Nephron (organoid): ENCODE results near the gene SCMH1.
"Not testable (repeated sequence)": the region's sequence is repeated elsewhere in the genome, so short reads cannot be mapped to it uniquely, and the experiment has no call there.

Experiments used
- H3K27ac Mint-ChIP-seq, 3 experiments: 2 replicates each; pipeline ENCODE4 v1.8.0; 2020; ENCODE audit warnings: mixed read lengths in 3 of 3, mild to moderate bottlenecking in 2 of 3, moderate library complexity in 1 of 3
- H3K27me3 Mint-ChIP-seq: 2 replicates; pipeline ENCODE4 v1.8.0; 2021; ENCODE audit warnings: low read depth, mild to moderate bottlenecking, moderate library complexity, mixed read lengths
- H3K36me3 Mint-ChIP-seq: 2 replicates; pipeline ENCODE4 v1.8.0; 2020; ENCODE audit warnings: low read depth, mixed read lengths
- H3K4me1 Mint-ChIP-seq: 2 replicates; pipeline ENCODE4 v1.8.0; 2020; ENCODE audit warnings: mixed read lengths
- H3K4me3 Mint-ChIP-seq, 3 experiments: 2 replicates each; pipeline ENCODE4 v1.8.0; 2020; ENCODE audit warnings: mild to moderate bottlenecking in 3 of 3, mixed read lengths in 3 of 3, moderate library complexity in 2 of 3
- H3K9me3 Mint-ChIP-seq: 2 replicates; pipeline ENCODE4 v1.8.0; 2020; ENCODE audit warnings: mixed read lengths
- CTCF ChIP-seq, 3 experiments: fragments of 200-600 bp; sonication (generic); IDR thresholded peaks; one replicate each; pipeline ENCODE4 v1.5.0; 2021; ENCODE audit warnings: antibody characterized with exemption in 3 of 3; ENCODE audit not compliant: unreplicated experiment in 3 of 3

The SCMH1 gene

GRCh38 chr1:41261926-41262618 is 20.0 kb upstream of the SCMH1 start:
- no peaks in the 10 kb centered on the region for H3K36me3 Mint-ChIP-seq
- no peak overlapping the region for H3K27ac Mint-ChIP-seq
- H3K9me3 Mint-ChIP-seq, result no peaks in the 10 kb centered on the region
- no peak for TF ChIP-seq CTCF (IDR thresholded peaks at IDR 0.05; ENCODE audit: unreplicated experiment in 3 of 3)
- H3K4me3 Mint-ChIP-seq, result no peak overlapping the region
- no peaks in the 10 kb centered on the region for H3K4me1 Mint-ChIP-seq
- H3K27me3 Mint-ChIP-seq, result peaks cover 3% of the 10 kb centered on the region

DNA sequence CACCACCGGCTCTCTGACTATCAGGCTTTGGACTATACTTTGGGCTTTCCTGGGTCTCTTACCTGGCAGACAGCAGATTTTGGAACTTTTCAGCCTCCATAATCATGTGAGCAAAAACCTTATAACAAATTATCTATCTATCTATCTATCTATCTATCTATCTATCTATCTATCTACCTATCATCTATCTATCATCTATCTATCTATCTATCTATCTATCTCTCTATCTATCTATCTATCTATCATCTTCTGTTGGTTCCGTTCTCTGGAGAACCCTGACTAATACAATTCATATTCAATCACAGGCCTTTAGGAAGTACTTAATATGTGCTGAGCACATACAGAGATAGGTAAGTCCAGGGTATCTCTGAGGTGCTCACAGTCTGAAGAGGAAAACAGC is 18.7 kb upstream of the SCMH1 start:
- H3K27ac Mint-ChIP-seq, result no peak overlapping the region

GRCh38 chr1:41259221-41259620 is 17.1 kb upstream of the SCMH1 start:
- no peak for TF ChIP-seq CTCF (IDR thresholded peaks at IDR 0.05; ENCODE audit: unreplicated experiment in 3 of 3)
- Mint-ChIP-seq H3K4me1 (no peaks in the 10 kb centered on the region), H3K9me3 (peaks cover 20% of the 10 kb centered on the region), H3K27me3 (peaks cover 6% of the 10 kb centered on the region), H3K27ac (no peak overlapping the region), H3K4me3 (no peak overlapping the region), H3K36me3 (no peaks in the 10 kb centered on the region)

More for the DNA sequence above, 18.7 kb upstream of the SCMH1 start:
- TF ChIP-seq CTCF (IDR thresholded peaks at IDR 0.05; ENCODE audit: unreplicated experiment in 3 of 3), result no peak
- H3K4me1 Mint-ChIP-seq, result no peaks in the 10 kb centered on the region
- H3K4me3 Mint-ChIP-seq, result no peak overlapping the region
- no peaks in the 10 kb centered on the region for H3K36me3 Mint-ChIP-seq
- peaks cover 7% of the 10 kb centered on the region for H3K9me3 Mint-ChIP-seq
- H3K27me3 Mint-ChIP-seq, result peaks cover 3% of the 10 kb centered on the region

- Mint-ChIP-seq H3K4me1 (no peaks in the 10 kb centered on the region), H3K4me3 (no peak overlapping the region), H3K27ac (no peak overlapping the region), H3K36me3 (peaks cover 4% of the 10 kb centered on the region), H3K27me3 (peaks cover 8% of the 10 kb centered on the region), H3K9me3 (peaks cover 40% of the 10 kb centered on the region)
- TF ChIP-seq CTCF (IDR thresholded peaks at IDR 0.05; ENCODE audit: unreplicated experiment in 3 of 3), result no peak
Measured at GRCh38 chr1:41255978-41256377, 13.9 kb upstream of the SCMH1 start.

DNA sequence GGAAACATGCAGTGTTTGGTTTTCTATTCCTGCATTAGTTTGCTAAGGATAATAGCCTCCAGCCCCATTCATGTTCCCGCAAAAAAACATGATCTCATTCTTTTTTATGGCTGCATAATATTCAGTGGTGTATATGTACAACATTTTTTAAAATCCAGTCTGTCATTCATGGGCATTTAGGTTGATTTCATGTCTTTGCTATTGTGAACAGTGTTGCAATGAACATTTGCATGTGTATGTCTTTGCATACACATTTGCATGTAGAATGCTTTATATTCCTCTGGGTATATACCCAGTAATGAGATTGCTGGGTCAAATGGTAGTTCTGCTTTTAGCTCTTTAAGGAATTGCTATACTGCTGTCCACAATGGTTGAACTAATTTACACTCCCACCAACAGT is 9.0 kb upstream of the SCMH1 start:
- not testable (repeated sequence) for H3K4me1 Mint-ChIP-seq, H3K36me3 Mint-ChIP-seq, H3K27ac Mint-ChIP-seq, H3K27me3 Mint-ChIP-seq, H3K4me3 Mint-ChIP-seq
- peaks cover 37% of the 10 kb centered on the region for H3K9me3 Mint-ChIP-seq

- Mint-ChIP-seq H3K4me1 (no peaks in the 10 kb centered on the region), H3K27ac (no peak overlapping the region), H3K27me3 (peaks cover 15% of the 10 kb centered on the region), H3K36me3 (peaks cover 4% of the 10 kb centered on the region), H3K4me3 (no peak overlapping the region), H3K9me3 (peaks cover 21% of the 10 kb centered on the region)
- no peak for TF ChIP-seq CTCF (IDR thresholded peaks at IDR 0.05; ENCODE audit: unreplicated experiment in 3 of 3)
Measured at GRCh38 chr1:41249319-41249718, 7.2 kb upstream of the SCMH1 start.
